GM10248 (cell line): ENCODE measurements around the gene GNB2.
"Not testable (repeated sequence)": the region's sequence is repeated elsewhere in the genome, so short reads cannot be mapped to it uniquely, and the experiment has no call there.

Experiments used
- CTCF ChIA-PET: fragments of 300-600 bp; sonication (Branson Sonifier 250); formaldehyde crosslinking; extraction: SDS; loops from one replicate; lab custom pipeline; 2021; ENCODE audit warnings: antibody characterized with exemption; lab: Yijun Ruan, JAX
- POLR2A ChIA-PET: fragments of 350-650 bp; sonication (Branson Sonifier 250); formaldehyde crosslinking; extraction: SDS; loops from one replicate; lab custom pipeline; 2020; ENCODE audit warnings: antibody characterized with exemption; lab: Yijun Ruan, JAX
- DNase-seq: peaks from one replicate; pipeline ENCODE4 v3.0.0; 2012; ENCODE audit errors: extremely low spot score
- CTCF ChIP-seq: IDR thresholded peaks from 2 replicates; pipeline ENCODE4 v1.5.1; 2012; ENCODE audit warnings: mild to moderate bottlenecking, low read depth; ENCODE audit errors: extremely low read depth, missing control alignments, control extremely low read depth

GNB2 gene

GRCh38 chr7:100706672-100707311 is 33.3 kb downstream of the GNB2 start:
- ChIA-PET CTCF (interaction anchor here (1.6 to 6.6 kb wide), 8 partner anchors 9 to 146 kb away, joined by 6 to 159 read pairs (median 28); partner anchors contain the start of genes FBXO24, GIGYF1, LRCH4 and MOSPD3), POLR2A (no interaction called here)
- no peak for TF ChIP-seq CTCF
- DNase-seq = no peak

- POLR2A ChIA-PET = interaction anchor here (0.6 kb wide), 1 partner anchor 49 kb away, joined by 4 read pairs; no protein-coding TSS in a partner anchor
- CTCF ChIA-PET = interaction anchor here (5.1 to 6.6 kb wide), 3 partner anchors 15 to 144 kb away, joined by 77 to 159 read pairs (median 100); partner anchors contain the start of genes GIGYF1 and SLC12A9
- TF ChIP-seq CTCF = no peak
- no peak for DNase-seq
These were observed 34.9 kb downstream of the GNB2 start for GRCh38 chr7:100708395-100708794.

- CTCF ChIA-PET = no interaction called here
These were observed 36.9 kb downstream of the GNB2 start for GRCh38 chr7:100710452-100710851.

GRCh38 chr7:100711369-100711768 is 37.8 kb downstream of the GNB2 start:
- CTCF ChIA-PET = interaction anchor here (1.7 kb wide), 1 partner anchor 20 kb away, joined by 5 read pairs; no protein-coding TSS in a partner anchor
- DNase-seq = no peak
- POLR2A ChIA-PET = interaction anchor here (1.1 kb wide), 1 partner anchor 27 kb away, joined by 8 read pairs; no protein-coding TSS in a partner anchor
- TF ChIP-seq CTCF = no peak

More at GRCh38 chr7:100710452-100710851, 36.9 kb downstream of the GNB2 start:
- no peak for DNase-seq
- POLR2A ChIA-PET = no interaction called here
- no peak for TF ChIP-seq CTCF

GRCh38 chr7:100714725-100715124 is 41.2 kb downstream of the GNB2 start:
- CTCF ChIA-PET = interaction anchor here (1.2 to 5.7 kb wide), 4 partner anchors 8 to 138 kb away, joined by 3 to 40 read pairs (median 14); partner anchors contain the start of genes POP7 and SLC12A9
- TF ChIP-seq CTCF = no peak
- DNase-seq = no peak
- POLR2A ChIA-PET = no interaction called here

- POLR2A ChIA-PET, DNase-seq: not testable (repeated sequence)
- CTCF ChIA-PET = interaction anchor here (1.0 to 5.7 kb wide), 4 partner anchors 9 to 136 kb away, joined by 3 to 40 read pairs (median 14); partner anchors contain the start of genes POP7 and SLC12A9
These were observed 43.5 kb downstream of the GNB2 start for GRCh38 chr7:100717073-100717472.
